Memory B cell (primary cell): Measurements from ENCODE around the gene ITGAD.

Experiments
- ATAC-seq: fragments of 150-1000 bp; cut with Tn5 transposase; 2 replicates; pipeline ENCODE4 v1.10.0; 2021; ENCODE audit warnings: low read depth, mild to moderate bottlenecking, moderate library complexity
- DNase-seq, 2 donors: peaks; one replicate each; pipeline ENCODE4 v3.0.0; 2022; ENCODE audit warnings: low spot score in 2 of 2
- H3K27ac Mint-ChIP-seq: one replicate; pipeline ENCODE4 v1.8.0; 2022; ENCODE audit warnings: mild to moderate bottlenecking, moderate library complexity, mixed read lengths
- H3K27me3 Mint-ChIP-seq: one replicate; pipeline ENCODE4 v1.8.0; 2022; ENCODE audit warnings: mixed read lengths
- H3K36me3 Mint-ChIP-seq: one replicate; pipeline ENCODE4 v1.8.0; 2022; ENCODE audit warnings: mild to moderate bottlenecking, mixed read lengths
- H3K4me1 Mint-ChIP-seq: one replicate; pipeline ENCODE4 v1.8.0; 2022; ENCODE audit warnings: mixed read lengths
- H3K4me3 Mint-ChIP-seq: one replicate; pipeline ENCODE4 v1.8.0; 2022; ENCODE audit warnings: mild to moderate bottlenecking, moderate library complexity, mixed read lengths
- H3K9me3 Mint-ChIP-seq: one replicate; pipeline ENCODE4 v1.8.0; 2022; ENCODE audit warnings: mixed read lengths

The ITGAD gene

GRCh38 chr16:31393056-31393455 is at the start of gene ITGAD:
Gene ITGAD (plus strand): TSS chr16:31393335. CDS start chr16:31393361, 26 bp downstream.
- Mint-ChIP-seq H3K9me3 (no peaks in the 10 kb centered on the region), H3K27me3 (peaks cover 9% of the 10 kb centered on the region), H3K36me3 (no peaks in the 10 kb centered on the region), H3K27ac (no peak within 1 kb of the TSS), H3K4me3 (no peak within 1 kb of the TSS), H3K4me1 (no peaks in the 10 kb centered on the region)
- no peak for DNase-seq
- ATAC-seq = no peak

GRCh38 chr16:31344712-31345111 is 48.4 kb upstream of the ITGAD start:
- ATAC-seq (no peak), DNase-seq (no peak)
- peak overlapping the region; percentile 75 for H3K4me3 Mint-ChIP-seq
- H3K27ac Mint-ChIP-seq = peak overlapping the region; percentile 79
- no peaks in the 10 kb centered on the region for H3K27me3 Mint-ChIP-seq
- H3K4me1 Mint-ChIP-seq = peaks cover 36% of the 10 kb centered on the region
- no peaks in the 10 kb centered on the region for H3K36me3 Mint-ChIP-seq
- H3K9me3 Mint-ChIP-seq = no peaks in the 10 kb centered on the region

- DNase-seq (no peak), ATAC-seq (no peak)
- H3K9me3 Mint-ChIP-seq = no peaks in the 10 kb centered on the region
- no peaks in the 10 kb centered on the region for H3K36me3 Mint-ChIP-seq
- no peak overlapping the region for H3K4me3 Mint-ChIP-seq
- H3K4me1 Mint-ChIP-seq = peaks cover 47% of the 10 kb centered on the region
- no peaks in the 10 kb centered on the region for H3K27me3 Mint-ChIP-seq
- peak overlapping the region; percentile 62 for H3K27ac Mint-ChIP-seq
Observed at GRCh38 chr16:31347445-31347844, 45.7 kb upstream of the ITGAD start.

GRCh38 chr16:31348579-31348978 is 44.6 kb upstream of the ITGAD start:
- peaks cover 57% of the 10 kb centered on the region for H3K4me1 Mint-ChIP-seq
- H3K36me3 Mint-ChIP-seq = no peaks in the 10 kb centered on the region
- H3K27me3 Mint-ChIP-seq = no peaks in the 10 kb centered on the region
- peak overlapping the region; percentile 22 for H3K27ac Mint-ChIP-seq
- no peaks in the 10 kb centered on the region for H3K9me3 Mint-ChIP-seq
- no peak for ATAC-seq
- no peak overlapping the region for H3K4me3 Mint-ChIP-seq
- DNase-seq = no peak

GRCh38 chr16:31350275-31351005 is 42.7 kb upstream of the ITGAD start:
- H3K36me3 Mint-ChIP-seq = no peaks in the 10 kb centered on the region
- H3K27ac Mint-ChIP-seq = peak overlapping the region; percentile 72
- ATAC-seq (no peak), DNase-seq (no peak)
- H3K9me3 Mint-ChIP-seq = no peaks in the 10 kb centered on the region
- peak overlapping the region; percentile 24 for H3K4me3 Mint-ChIP-seq
- no peaks in the 10 kb centered on the region for H3K27me3 Mint-ChIP-seq
- H3K4me1 Mint-ChIP-seq = peaks cover 62% of the 10 kb centered on the region

- peaks cover 68% of the 10 kb centered on the region for H3K4me1 Mint-ChIP-seq
- DNase-seq (peak in 1 of 2 donors; percentile 51), ATAC-seq (peak; percentile 59)
- H3K27me3 Mint-ChIP-seq = no peaks in the 10 kb centered on the region
- H3K36me3 Mint-ChIP-seq = no peaks in the 10 kb centered on the region
- peak overlapping the region; percentile 81 for H3K4me3 Mint-ChIP-seq
- H3K9me3 Mint-ChIP-seq = no peaks in the 10 kb centered on the region
- peak overlapping the region; percentile 90 for H3K27ac Mint-ChIP-seq
Observed at GRCh38 chr16:31351246-31351941, 41.7 kb upstream of the ITGAD start.

GRCh38 chr16:31351942-31352325 is 41.2 kb upstream of the ITGAD start:
- H3K4me1 Mint-ChIP-seq = peaks cover 69% of the 10 kb centered on the region
- no peaks in the 10 kb centered on the region for H3K27me3 Mint-ChIP-seq
- peak overlapping the region; percentile 81 for H3K4me3 Mint-ChIP-seq
- DNase-seq (no peak), ATAC-seq (peak; percentile 22)
- peak overlapping the region; percentile 90 for H3K27ac Mint-ChIP-seq
- no peaks in the 10 kb centered on the region for H3K9me3 Mint-ChIP-seq
- no peaks in the 10 kb centered on the region for H3K36me3 Mint-ChIP-seq

- no peaks in the 10 kb centered on the region for H3K36me3 Mint-ChIP-seq
- H3K9me3 Mint-ChIP-seq = no peaks in the 10 kb centered on the region
- no peaks in the 10 kb centered on the region for H3K27me3 Mint-ChIP-seq
- H3K4me1 Mint-ChIP-seq = peaks cover 67% of the 10 kb centered on the region
- H3K27ac Mint-ChIP-seq = peak overlapping the region; percentile 90
- peak; percentile 41 to 47 for DNase-seq
- ATAC-seq = peak; percentile 64
- H3K4me3 Mint-ChIP-seq = peak overlapping the region; percentile 81
Observed at GRCh38 chr16:31352376-31353115, 40.6 kb upstream of the ITGAD start.

- DNase-seq = peak in 1 of 2 donors; percentile 55
- H3K27ac Mint-ChIP-seq = peak within 1 kb of the TSS; percentile 87
- peaks cover 52% of the 10 kb centered on the region for H3K4me1 Mint-ChIP-seq
- no peaks in the 10 kb centered on the region for H3K27me3 Mint-ChIP-seq
- peak; percentile 74 for ATAC-seq
- H3K4me3 Mint-ChIP-seq = peak within 1 kb of the TSS; percentile 78
- H3K9me3 Mint-ChIP-seq = no peaks in the 10 kb centered on the region
- H3K36me3 Mint-ChIP-seq = no peaks in the 10 kb centered on the region
Observed at GRCh38 chr16:31354394-31355291, 38.5 kb upstream of the ITGAD start, which contains the start of gene ITGAX. Gene ITGAX (plus strand): TSS chr16:31355176. CDS start chr16:31355255, 79 bp downstream.

GRCh38 chr16:31355431-31356100 is 37.6 kb upstream of the ITGAD start:
- peak overlapping the region; percentile 78 for H3K4me3 Mint-ChIP-seq
- peaks cover 46% of the 10 kb centered on the region for H3K4me1 Mint-ChIP-seq

GRCh38 chr16:31356566-31357323 is 36.4 kb upstream of the ITGAD start:
- H3K36me3 Mint-ChIP-seq = no peaks in the 10 kb centered on the region
- ATAC-seq = no peak
- H3K4me3 Mint-ChIP-seq = peak overlapping the region; percentile 49
- DNase-seq = no peak
- H3K9me3 Mint-ChIP-seq = no peaks in the 10 kb centered on the region
- H3K27ac Mint-ChIP-seq = peak overlapping the region; percentile 87
- H3K4me1 Mint-ChIP-seq = peaks cover 46% of the 10 kb centered on the region
- H3K27me3 Mint-ChIP-seq = no peaks in the 10 kb centered on the region

More at GRCh38 chr16:31355431-31356100, 37.6 kb upstream of the ITGAD start:
- H3K9me3 Mint-ChIP-seq = no peaks in the 10 kb centered on the region
- no peaks in the 10 kb centered on the region for H3K27me3 Mint-ChIP-seq
- no peak for ATAC-seq
- no peak for DNase-seq
- H3K36me3 Mint-ChIP-seq = no peaks in the 10 kb centered on the region
- peak overlapping the region; percentile 87 for H3K27ac Mint-ChIP-seq

- Mint-ChIP-seq H3K36me3 (no peaks in the 10 kb centered on the region), H3K4me1 (peaks cover 39% of the 10 kb centered on the region), H3K9me3 (no peaks in the 10 kb centered on the region), H3K4me3 (no peak overlapping the region), H3K27ac (peak overlapping the region; percentile 78), H3K27me3 (no peaks in the 10 kb centered on the region)
- peak; percentile 17 for ATAC-seq
- no peak for DNase-seq
Observed at GRCh38 chr16:31357324-31358109, 35.6 kb upstream of the ITGAD start.
